Motor neuron (in vitro differentiated cells): Measurements from ENCODE around the gene COBLL1. TPM values are rescaled to one million over a fixed set of nuclear protein-coding genes. Genes with fewer than 3 reads are reported as not detected.

Experiments used
- ATAC-seq, 8 experiments: fragments of 200-7000 bp; cut with Tn5 transposase; replicated peaks in 6 of 8; 2 replicates each; pipeline ENCODE4 v1.8.0; 2021; ENCODE audit warnings: mild to moderate bottlenecking in 8 of 8, moderate library complexity in 8 of 8
- H3K27ac ChIP-seq, 2 donors: fragments of 250-450 bp; sonication (Bioruptor Pico); 2 replicates each; pipeline ENCODE4 v1.9.0; 2021; ENCODE audit warnings: antibody characterized with exemption in 2 of 2, mild to moderate bottlenecking in 2 of 2, moderate library complexity in 1 of 2
- H3K4me1 ChIP-seq, 2 donors: fragments of 250-450 bp; sonication (Bioruptor Pico); replicated peaks in 1 of 2; 2 replicates each; pipeline ENCODE4 v1.6.1; 2021; ENCODE audit warnings: antibody characterized with exemption in 2 of 2, mild to moderate bottlenecking in 2 of 2, moderate library complexity in 1 of 2
- H3K4me3 ChIP-seq, 5 donors: fragments of 250-450 bp; sonication (Bioruptor Pico); 2 replicates each; pipeline ENCODE4 v1.9.0; 2021; ENCODE audit warnings: antibody characterized with exemption in 5 of 5, mild to moderate bottlenecking in 5 of 5, moderate library complexity in 4 of 5
- WGBS, 10 experiments: fragments of 450-650 bp; shearing (Covaris generic); methylation state at CpG; one replicate each; pipeline ENCODE4 v1.0.0; 2022; 5-methylcytosine and 5-hydroxymethylcytosine counted together
- in situ Hi-C, 9 experiments: fragments of 400-800 bp; cut with MboI; loops; one replicate each; pipeline ENCODE4 v1.15.0; 2021; ENCODE audit warnings: low sequenced_read_pairs in 9 of 9, low pct_unique_long_range_greater_than_20kb in 2 of 9; ENCODE audit not compliant: unreplicated experiment in 9 of 9
- total RNA-seq, 8 experiments: library from RNA; unstranded; fragments of 300-600 nt; gene quantifications; 2 replicates each; pipeline versions ENCODE4 v1.2.3 to v1.2.4, GENCODE V29; 2022

Gene COBLL1
- total RNA-seq, result 10 to 100 TPM in 4 of 8 experiments, 1 to 10 TPM in 3, under 1 TPM in 1; 0.65 to 50.6 (median 8.1) TPM

GRCh38 chr2:164841719-164842623 is at the start of gene COBLL1:
COBLL1 (minus strand) TSS chr2:164841823; CDS start chr2:164841196, 627 bp downstream.
- H3K27ac ChIP-seq, result no peak within 1 kb of the TSS
- 0 to 43% (median 8%) methylated on average over 1 to 13 of the region's 57 CpGs; no CpG with 5 or more reads in 3 of the 10 experiments for WGBS, 10 experiments

GRCh38 chr2:164890544-164890943 is 48.9 kb upstream of the COBLL1 start:
- Histone ChIP-seq H3K4me1 (no peaks in the 10 kb centered on the region), H3K4me3 (no peak overlapping the region), H3K27ac (no peak overlapping the region)
- no peak for ATAC-seq
- 0 to 59% (median 40%) methylated on average over 1 to 4 of the region's 4 CpGs; no CpG with 5 or more reads in 2 of the 10 experiments for WGBS, 10 experiments
- in situ Hi-C loops, result no loop called here

More at GRCh38 chr2:164841719-164842623, at the start of gene COBLL1:
- peak; percentile 60 to 81 (median 72) for ATAC-seq
- Histone ChIP-seq H3K4me3 (peak within 1 kb of the TSS; percentile 41 to 57 (median 53)), H3K4me1 (peaks cover 0 to 4% of the 10 kb centered on the region in 2 donors)
- in situ Hi-C loops, result no loop called here

- in situ Hi-C loops, result no loop called here
- H3K4me3 ChIP-seq, result no peak overlapping the region
- no peak overlapping the region for H3K27ac ChIP-seq
- WGBS, 10 experiments, result 48 to 100% (median 87%) methylated on average over 1 to 3 of the region's 3 CpGs; no CpG with 5 or more reads in 4 of the 10 experiments
- no peaks in the 10 kb centered on the region for H3K4me1 ChIP-seq
- no peak for ATAC-seq
Measured at GRCh38 chr2:164888592-164888991, 47.0 kb upstream of the COBLL1 start.

- ATAC-seq, result no peak
- 29 to 100% (median 75%) methylated on average over 1 to 4 of the region's 4 CpGs for WGBS, 10 experiments
- H3K4me3 ChIP-seq, result no peak overlapping the region
- in situ Hi-C loops, result no loop called here
- H3K27ac ChIP-seq, result no peak overlapping the region
- no peaks in the 10 kb centered on the region for H3K4me1 ChIP-seq
Measured at GRCh38 chr2:164887434-164888144, 46.0 kb upstream of the COBLL1 start.

GRCh38 chr2:164882276-164882675 is 40.7 kb upstream of the COBLL1 start:
- ATAC-seq, result peak in 1 of 8 experiments; percentile 28
- H3K27ac ChIP-seq, result no peak overlapping the region
- no peak overlapping the region for H3K4me3 ChIP-seq
- peaks cover 3 to 4% of the 10 kb centered on the region in 2 donors for H3K4me1 ChIP-seq
- 39 to 100% (median 94%) methylated on average over 3 to 9 of the region's 9 CpGs; no CpG with 5 or more reads in 1 of the 10 experiments for WGBS, 10 experiments
- in situ Hi-C loops, result no loop called here

GRCh38 chr2:164881524-164881923 is 39.9 kb upstream of the COBLL1 start:
- H3K4me3 ChIP-seq, result no peak overlapping the region
- no peak overlapping the region for H3K27ac ChIP-seq
- ATAC-seq, result no peak
- peaks cover 3 to 4% of the 10 kb centered on the region in 2 donors for H3K4me1 ChIP-seq
- WGBS, 10 experiments, result 67 to 100% (median 89%) methylated on average over 1 of the region's 1 CpG; no CpG with 5 or more reads in 4 of the 10 experiments
- in situ Hi-C loops, result no loop called here

GRCh38 chr2:164879901-164880535 is 38.4 kb upstream of the COBLL1 start:
- 0 to 92% (median 78%) methylated on average over 1 to 2 of the region's 2 CpGs for WGBS, 10 experiments
- in situ Hi-C loops, result no loop called here
- no peak overlapping the region for H3K4me3 ChIP-seq

GRCh38 chr2:164877927-164878326 is 36.3 kb upstream of the COBLL1 start:
- Histone ChIP-seq H3K4me1 (peaks cover 3 to 4% of the 10 kb centered on the region in 2 donors), H3K27ac (no peak overlapping the region), H3K4me3 (no peak overlapping the region)
- in situ Hi-C loops, result no loop called here
- no peak for ATAC-seq

More at GRCh38 chr2:164879901-164880535, 38.4 kb upstream of the COBLL1 start:
- Histone ChIP-seq H3K27ac (no peak overlapping the region), H3K4me1 (peaks cover 3 to 4% of the 10 kb centered on the region in 2 donors)
- ATAC-seq, result peak in 1 of 8 experiments; percentile 68

GRCh38 chr2:164877169-164877568 is 35.5 kb upstream of the COBLL1 start:
- H3K27ac ChIP-seq, result no peak overlapping the region
- H3K4me3 ChIP-seq, result no peak overlapping the region
- ATAC-seq, result no peak
- WGBS, 10 experiments, result 67 to 100% (median 94%) methylated on average over 2 to 4 of the region's 4 CpGs; no CpG with 5 or more reads in 2 of the 10 experiments
- in situ Hi-C loops, result no loop called here
- H3K4me1 ChIP-seq, result peaks cover 3 to 4% of the 10 kb centered on the region in 2 donors

GRCh38 chr2:164875334-164876205 is 33.9 kb upstream of the COBLL1 start:
- ATAC-seq, result no peak
- Histone ChIP-seq H3K27ac (no peak overlapping the region), H3K4me3 (no peak overlapping the region), H3K4me1 (peaks cover 3 to 4% of the 10 kb centered on the region in 2 donors)
- in situ Hi-C loops, result no loop called here
- 83 to 100% (median 96%) methylated on average over 3 to 10 of the region's 10 CpGs for WGBS, 10 experiments

GRCh38 chr2:164873210-164873908 is 31.7 kb upstream of the COBLL1 start:
- Histone ChIP-seq H3K4me1 (no peaks in the 10 kb centered on the region), H3K27ac (no peak overlapping the region), H3K4me3 (no peak overlapping the region)
- WGBS, 10 experiments, result 34 to 96% (median 87%) methylated on average over 4 to 9 of the region's 9 CpGs
- in situ Hi-C loops, result no loop called here
- peak in 3 of 8 experiments; percentile 49 to 93 (median 78) for ATAC-seq
